NT2/D1 (cell line): ENCODE results near the gene MPRIP.

Experiments used
- DNase-seq: peaks from one replicate; pipeline ENCODE4 v3.0.0-alpha.2; 2011; ENCODE audit warnings: low read depth, low spot score
- H3K27me3 ChIP-seq: 2 replicates; pipeline ENCODE4 v1.6.0; 2011; ENCODE audit warnings: mild to moderate bottlenecking; ENCODE audit not compliant: insufficient read length, insufficient read depth
- H3K36me3 ChIP-seq: 2 replicates; pipeline ENCODE4 v1.6.1; 2011; ENCODE audit warnings: mild to moderate bottlenecking, low read length, mixed read lengths; ENCODE audit not compliant: insufficient read depth, insufficient read length
- H3K4me1 ChIP-seq: 2 replicates; pipeline ENCODE4 v1.5.1; 2011; ENCODE audit not compliant: insufficient read depth, insufficient read length
- H3K4me3 ChIP-seq: 2 replicates; pipeline ENCODE4 v1.5.1; 2011; ENCODE audit warnings: low read depth; ENCODE audit not compliant: insufficient read length
- H3K9ac ChIP-seq: 2 replicates; pipeline ENCODE4 v1.6.0; 2011; ENCODE audit warnings: low read depth; ENCODE audit not compliant: insufficient read length
- H3K9me3 ChIP-seq: 2 replicates; pipeline ENCODE4 v1.5.1; 2011; ENCODE audit warnings: mild to moderate bottlenecking, low read length; ENCODE audit not compliant: insufficient read depth
- SUZ12 ChIP-seq: IDR thresholded peaks from 2 replicates; pipeline ENCODE4 v1.6.1; 2011; ENCODE audit not compliant: insufficient read length, insufficient read depth; ENCODE audit errors: extremely low read depth
- YY1 ChIP-seq: IDR thresholded peaks from 2 replicates; pipeline ENCODE4 v1.6.1; 2011; ENCODE audit not compliant: insufficient read length, insufficient read depth
- ZNF274 ChIP-seq: IDR thresholded peaks from 2 replicates; pipeline ENCODE4 v1.6.1; 2011; ENCODE audit warnings: mild to moderate bottlenecking, low read depth, low read length

The MPRIP gene

DNA sequence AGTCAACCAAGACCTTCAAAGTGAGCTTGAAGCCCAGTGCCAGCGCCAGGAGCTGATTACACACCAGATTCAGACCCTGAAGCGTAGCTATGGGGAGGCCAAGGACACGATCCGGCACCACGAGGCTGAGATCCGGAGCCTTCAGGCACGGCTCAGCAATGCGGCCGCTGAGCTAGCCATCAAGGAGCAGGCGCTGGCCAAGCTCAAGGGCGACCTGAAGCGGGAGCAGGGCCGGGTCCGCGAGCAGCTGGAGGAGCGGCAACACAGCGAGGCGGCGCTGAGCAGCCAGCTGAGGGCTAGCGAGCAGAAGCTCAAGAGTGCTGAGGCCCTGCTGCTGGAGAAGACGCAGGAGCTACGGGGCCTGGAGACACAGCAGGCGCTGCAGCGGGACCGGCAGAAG, 121.9 kb downstream of the MPRIP start:
- Histone ChIP-seq H3K9me3 (no peaks in the 10 kb centered on the region), H3K36me3 (peaks cover 90% of the 10 kb centered on the region), H3K4me1 (peaks cover 5% of the 10 kb centered on the region), H3K9ac (no peak overlapping the region), H3K4me3 (no peak overlapping the region), H3K27me3 (no peaks in the 10 kb centered on the region)
- no peak for TF ChIP-seq SUZ12
- TF ChIP-seq ZNF274, result no peak
- TF ChIP-seq YY1, result no peak
- no peak for DNase-seq

DNA sequence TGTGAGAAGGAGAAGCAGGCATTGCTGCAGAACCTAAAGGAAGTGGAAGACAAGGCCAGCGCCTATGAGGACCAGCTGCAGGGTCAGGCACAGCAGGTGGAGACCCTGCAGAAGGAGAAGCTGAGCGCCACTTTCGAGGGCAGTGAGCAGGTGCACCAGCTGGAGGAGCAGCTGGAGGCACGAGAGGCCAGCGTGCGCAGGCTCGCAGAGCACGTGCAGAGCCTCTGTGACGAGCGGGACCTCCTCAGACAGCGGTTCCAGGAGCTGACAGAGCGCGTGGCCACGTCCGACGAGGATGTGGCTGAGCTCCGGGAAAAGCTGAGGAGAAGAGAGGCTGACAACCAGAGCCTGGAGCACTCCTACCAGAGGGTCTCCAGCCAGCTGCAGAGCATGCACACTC, 122.4 kb downstream of the MPRIP start:
- DNase-seq, result no peak
- Histone ChIP-seq H3K36me3 (peaks cover 89% of the 10 kb centered on the region), H3K9me3 (no peaks in the 10 kb centered on the region), H3K9ac (no peak overlapping the region), H3K4me3 (no peak overlapping the region), H3K27me3 (no peaks in the 10 kb centered on the region), H3K4me1 (peaks cover 5% of the 10 kb centered on the region)
- no peak for TF ChIP-seq ZNF274
- TF ChIP-seq SUZ12, result no peak
- no peak for TF ChIP-seq YY1

GRCh38 chr17:17165666-17166308, 123.5 kb downstream of the MPRIP start:
- Histone ChIP-seq H3K9ac (no peak overlapping the region), H3K4me3 (no peak overlapping the region), H3K36me3 (peaks cover 87% of the 10 kb centered on the region), H3K27me3 (no peaks in the 10 kb centered on the region), H3K4me1 (peaks cover 5% of the 10 kb centered on the region), H3K9me3 (no peaks in the 10 kb centered on the region)
- TF ChIP-seq YY1, result no peak
- TF ChIP-seq SUZ12, result no peak
- no peak for TF ChIP-seq ZNF274
- DNase-seq, result no peak

- H3K9ac ChIP-seq, result no peak overlapping the region
- H3K36me3 ChIP-seq, result peaks cover 85% of the 10 kb centered on the region
Measured at GRCh38 chr17:17166446-17166845, 124.2 kb downstream of the MPRIP start.

GRCh38 chr17:17167356-17167755, 125.1 kb downstream of the MPRIP start:
- no peak overlapping the region for H3K9ac ChIP-seq
- H3K4me3 ChIP-seq, result no peak overlapping the region
- peaks cover 77% of the 10 kb centered on the region for H3K36me3 ChIP-seq
- no peaks in the 10 kb centered on the region for H3K27me3 ChIP-seq
- H3K9me3 ChIP-seq, result no peaks in the 10 kb centered on the region
- no peak for DNase-seq
- H3K4me1 ChIP-seq, result peaks cover 7% of the 10 kb centered on the region
- no peak for TF ChIP-seq SUZ12
- no peak for TF ChIP-seq YY1
- no peak for TF ChIP-seq ZNF274

More at GRCh38 chr17:17166446-17166845, 124.2 kb downstream of the MPRIP start:
- no peaks in the 10 kb centered on the region for H3K27me3 ChIP-seq
- no peaks in the 10 kb centered on the region for H3K9me3 ChIP-seq
- TF ChIP-seq ZNF274 (no peak), SUZ12 (no peak), YY1 (no peak)
- H3K4me1 ChIP-seq, result peaks cover 7% of the 10 kb centered on the region
- no peak for DNase-seq
- no peak overlapping the region for H3K4me3 ChIP-seq

DNA sequence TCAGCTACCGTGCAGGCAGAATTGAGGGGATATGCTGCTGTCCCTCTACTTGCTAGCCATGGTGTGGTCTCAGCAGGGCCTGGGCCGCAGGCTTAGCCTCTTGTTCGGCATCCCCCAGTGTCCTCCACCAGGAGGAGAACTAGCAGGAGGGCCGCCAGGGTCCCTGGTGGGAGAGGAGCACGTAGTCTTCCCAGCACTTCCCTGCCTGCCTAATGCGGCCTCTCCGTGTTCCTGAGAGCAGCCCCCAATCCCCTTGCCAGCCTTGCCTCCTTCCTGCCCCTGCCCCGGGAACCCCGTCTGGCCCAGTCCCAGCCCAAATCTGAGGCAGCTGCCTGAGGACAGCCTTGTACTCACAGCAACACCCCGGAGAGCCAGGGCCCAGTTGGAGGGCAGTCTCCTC, 125.7 kb downstream of the MPRIP start:
- H3K27me3 ChIP-seq, result no peaks in the 10 kb centered on the region
- H3K9ac ChIP-seq, result no peak overlapping the region
- peaks cover 77% of the 10 kb centered on the region for H3K36me3 ChIP-seq
- TF ChIP-seq ZNF274 (no peak), SUZ12 (no peak), YY1 (no peak)
- peaks cover 12% of the 10 kb centered on the region for H3K4me1 ChIP-seq
- no peaks in the 10 kb centered on the region for H3K9me3 ChIP-seq
- no peak overlapping the region for H3K4me3 ChIP-seq
- DNase-seq, result no peak

DNA sequence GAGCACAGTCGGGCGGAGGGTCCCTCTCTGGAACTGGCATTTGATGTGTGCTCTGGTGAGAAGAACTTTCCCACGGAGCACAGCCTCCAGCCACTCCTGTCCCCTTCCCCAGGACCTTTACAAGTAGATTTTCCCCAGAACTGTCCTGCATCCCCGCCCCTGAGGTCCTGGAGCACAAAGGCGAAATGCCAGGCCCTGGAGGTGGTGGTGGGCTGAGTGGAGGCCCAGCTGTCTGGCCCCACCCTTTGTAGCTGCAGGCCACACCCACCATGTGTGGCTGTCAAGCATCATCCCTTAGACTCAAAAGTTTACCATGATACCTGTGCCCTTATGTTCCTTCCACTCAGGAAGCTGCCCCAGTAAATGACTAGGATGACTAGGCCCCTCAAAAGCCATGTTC, 126.1 kb downstream of the MPRIP start:
- DNase-seq, result no peak
- peaks cover 79% of the 10 kb centered on the region for H3K36me3 ChIP-seq
- no peak overlapping the region for H3K9ac ChIP-seq
- no peak for TF ChIP-seq SUZ12
- no peak for TF ChIP-seq ZNF274
- no peak for TF ChIP-seq YY1
- H3K4me1 ChIP-seq, result peaks cover 12% of the 10 kb centered on the region
- H3K4me3 ChIP-seq, result no peak overlapping the region
- no peaks in the 10 kb centered on the region for H3K9me3 ChIP-seq
- H3K27me3 ChIP-seq, result no peaks in the 10 kb centered on the region
